HG02870 (cell line): ENCODE results near the gene TENT4B.
"Not testable (repeated sequence)": the region's sequence is repeated elsewhere in the genome, so short reads cannot be mapped to it uniquely, and the experiment has no call there.

ENCODE experiments used
- ATAC-seq: cut with Tn5 transposase; IDR thresholded peaks from one replicate; pipeline ENCODE4 v1.9.1; 2021; ENCODE audit warnings: mild to moderate bottlenecking, moderate library complexity; ENCODE audit not compliant: unreplicated experiment

The TENT4B gene

DNA sequence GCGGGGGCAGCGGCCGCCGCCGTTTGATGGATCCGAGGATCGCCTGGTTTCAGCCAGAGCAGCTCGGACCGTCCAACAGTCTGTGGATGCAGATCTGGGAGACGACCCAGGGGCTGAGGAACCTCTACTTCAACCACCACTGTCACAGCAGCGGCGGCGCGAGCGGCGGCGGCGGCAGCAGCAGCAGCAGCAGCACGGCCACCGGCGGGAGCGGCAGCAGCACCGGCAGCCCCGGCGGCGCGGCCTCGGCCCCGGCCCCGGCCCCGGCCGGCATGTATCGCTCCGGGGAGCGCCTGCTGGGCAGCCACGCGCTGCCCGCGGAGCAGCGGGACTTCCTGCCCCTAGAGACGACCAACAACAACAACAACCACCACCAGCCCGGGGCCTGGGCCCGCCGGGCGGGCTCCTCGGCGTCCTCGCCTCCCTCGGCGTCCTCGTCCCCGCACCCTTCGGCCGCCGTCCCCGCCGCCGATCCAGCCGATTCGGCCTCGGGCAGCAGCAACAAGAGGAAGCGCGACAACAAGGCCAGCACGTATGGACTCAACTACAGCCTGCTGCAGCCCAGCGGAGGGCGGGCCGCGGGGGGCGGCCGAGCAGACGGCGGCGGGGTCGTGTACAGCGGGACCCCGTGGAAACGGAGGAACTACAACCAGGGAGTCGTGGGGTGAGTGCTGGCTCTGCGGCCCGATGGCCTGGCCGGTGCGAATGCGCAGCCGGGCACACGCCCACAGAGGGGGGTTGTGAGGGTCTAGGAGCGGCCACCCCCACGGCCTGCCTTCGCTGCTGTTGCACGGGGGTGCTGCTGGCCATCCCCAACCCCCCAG, 702 bp downstream of the TENT4B start:
- ATAC-seq, result no peak

DNA sequence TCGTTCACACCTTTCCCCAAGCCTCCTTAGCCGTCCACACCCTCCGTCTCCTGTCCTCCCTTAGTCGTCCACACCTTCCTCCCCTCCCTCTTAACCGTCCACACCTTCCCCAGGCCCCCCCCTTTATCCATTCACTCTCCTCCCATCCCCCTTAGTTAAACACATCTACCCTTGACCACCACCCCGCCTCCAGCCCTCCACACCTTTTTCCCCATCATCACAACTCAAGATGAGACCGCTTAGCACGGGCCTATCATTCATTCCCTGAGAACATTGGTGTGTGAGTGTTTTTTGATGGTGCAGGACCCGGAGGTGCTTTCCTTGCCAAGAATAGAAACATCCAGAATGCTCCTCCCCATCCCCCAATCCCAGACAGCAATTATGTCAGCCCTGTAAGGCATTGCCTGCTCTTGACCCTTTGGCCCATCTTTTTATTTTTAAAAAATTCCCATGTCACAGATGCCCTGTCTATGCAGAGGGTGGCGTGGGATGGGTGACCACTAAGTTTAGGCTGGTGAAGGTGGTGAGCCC, 1.4 kb downstream of the TENT4B start:
- no peak for ATAC-seq

- ATAC-seq, result no peak
Measured at GRCh38 chr16:50155925-50156324, 2.8 kb downstream of the TENT4B start.

- no peak for ATAC-seq
Measured at GRCh38 chr16:50156590-50156989, 3.5 kb downstream of the TENT4B start.

GRCh38 chr16:50160495-50161164, 7.5 kb downstream of the TENT4B start:
- ATAC-seq, result no peak

- ATAC-seq, result no peak
Measured at GRCh38 chr16:50161950-50162349, 8.8 kb downstream of the TENT4B start.

GRCh38 chr16:50165473-50165872, 12.4 kb downstream of the TENT4B start:
- no peak for ATAC-seq

DNA sequence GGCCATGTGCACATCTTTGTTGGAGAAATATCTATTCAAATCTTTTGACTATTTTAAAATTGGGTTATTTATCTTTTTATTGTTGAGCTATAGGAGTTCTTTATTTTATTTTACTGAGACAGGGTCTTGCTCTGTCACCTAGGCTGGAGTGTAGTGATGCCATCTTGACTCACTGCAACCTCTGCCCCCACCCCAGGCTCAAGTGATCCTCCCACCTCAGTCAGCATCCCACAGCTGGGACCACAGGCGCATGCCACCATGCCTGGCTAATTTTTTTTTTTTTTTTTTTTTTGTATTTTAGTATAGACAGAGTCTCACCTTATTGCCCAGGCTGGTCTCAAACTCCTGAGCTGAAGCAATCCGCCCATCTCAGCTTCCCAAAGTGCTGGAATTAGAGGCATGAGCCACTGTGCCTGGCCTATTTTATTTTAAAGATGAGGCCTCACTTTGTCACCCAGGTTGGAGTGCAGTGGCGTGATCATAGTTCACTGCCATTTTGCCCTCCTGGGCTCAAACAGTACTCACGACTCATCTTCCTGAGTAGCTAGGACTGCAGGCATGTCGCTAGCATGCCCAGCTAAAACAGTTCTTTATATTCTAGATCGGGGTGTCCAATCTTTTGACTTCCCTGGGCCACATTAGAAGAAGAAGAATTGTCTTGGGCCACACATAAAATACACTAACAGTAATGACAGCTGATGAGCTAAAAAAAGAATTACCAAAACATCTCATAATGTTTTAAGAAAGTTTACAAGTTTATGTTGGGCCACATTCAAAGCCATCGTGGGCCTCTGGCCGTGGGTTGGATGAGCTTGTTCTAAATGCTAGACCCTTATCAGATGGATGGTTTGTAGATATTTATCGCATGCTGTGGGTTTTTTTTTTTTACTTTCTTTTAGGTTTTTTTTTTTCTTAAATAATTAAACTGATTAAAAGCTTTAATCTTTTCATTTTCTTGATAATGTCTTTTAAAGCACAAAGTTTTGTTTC, 13.7 kb downstream of the TENT4B start:
- ATAC-seq, result no peak

- ATAC-seq, result no peak
Measured at GRCh38 chr16:50167556-50167955, 14.4 kb downstream of the TENT4B start.

DNA sequence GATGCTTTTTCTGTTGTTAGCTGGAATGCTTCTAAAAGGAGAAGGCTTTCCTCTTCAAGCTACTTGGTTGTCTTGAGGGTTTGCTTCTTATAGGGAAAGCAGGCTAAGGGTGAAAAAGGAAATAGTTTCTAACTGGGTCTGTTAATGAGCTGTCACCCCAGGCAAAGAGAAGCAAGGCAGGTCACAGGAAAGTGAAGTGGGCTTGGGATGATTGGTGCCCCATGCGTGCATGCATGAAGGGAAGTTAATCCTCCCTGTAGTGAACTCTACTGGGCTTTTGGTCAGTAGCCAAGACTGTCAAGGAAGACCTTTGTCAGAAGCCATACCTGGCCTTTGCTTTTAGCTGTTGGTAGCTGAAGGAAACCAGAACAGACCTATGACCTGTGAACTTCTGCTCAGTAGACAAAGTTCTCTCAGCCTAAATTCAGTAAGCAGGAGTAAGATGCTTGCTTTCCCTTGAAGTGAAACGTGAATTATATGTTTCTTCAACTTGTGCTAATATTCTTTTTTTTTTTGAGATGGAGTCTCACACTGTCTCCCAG, 16.5 kb downstream of the TENT4B start:
- ATAC-seq, result no peak

DNA sequence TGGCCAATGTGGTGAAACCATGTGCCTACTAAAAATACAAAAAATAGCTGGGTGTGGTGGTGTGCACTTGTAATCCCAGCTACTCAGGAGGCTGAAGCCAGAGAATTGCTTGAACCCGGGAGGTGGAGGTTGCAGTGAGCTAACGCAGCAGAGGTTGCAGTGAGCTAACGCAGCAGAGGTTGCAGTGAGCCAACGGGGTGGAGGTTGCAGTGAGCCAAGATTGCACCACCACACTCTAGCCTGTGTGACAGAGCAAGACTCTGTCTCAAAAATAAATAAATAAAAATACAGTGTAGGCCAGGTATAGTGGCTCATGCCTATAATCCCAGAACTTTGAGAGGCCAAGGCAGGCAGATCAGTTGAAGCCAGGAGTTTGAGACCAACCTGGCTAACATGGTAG, 18.7 kb downstream of the TENT4B start:
- ATAC-seq, result not testable (repeated sequence)

DNA sequence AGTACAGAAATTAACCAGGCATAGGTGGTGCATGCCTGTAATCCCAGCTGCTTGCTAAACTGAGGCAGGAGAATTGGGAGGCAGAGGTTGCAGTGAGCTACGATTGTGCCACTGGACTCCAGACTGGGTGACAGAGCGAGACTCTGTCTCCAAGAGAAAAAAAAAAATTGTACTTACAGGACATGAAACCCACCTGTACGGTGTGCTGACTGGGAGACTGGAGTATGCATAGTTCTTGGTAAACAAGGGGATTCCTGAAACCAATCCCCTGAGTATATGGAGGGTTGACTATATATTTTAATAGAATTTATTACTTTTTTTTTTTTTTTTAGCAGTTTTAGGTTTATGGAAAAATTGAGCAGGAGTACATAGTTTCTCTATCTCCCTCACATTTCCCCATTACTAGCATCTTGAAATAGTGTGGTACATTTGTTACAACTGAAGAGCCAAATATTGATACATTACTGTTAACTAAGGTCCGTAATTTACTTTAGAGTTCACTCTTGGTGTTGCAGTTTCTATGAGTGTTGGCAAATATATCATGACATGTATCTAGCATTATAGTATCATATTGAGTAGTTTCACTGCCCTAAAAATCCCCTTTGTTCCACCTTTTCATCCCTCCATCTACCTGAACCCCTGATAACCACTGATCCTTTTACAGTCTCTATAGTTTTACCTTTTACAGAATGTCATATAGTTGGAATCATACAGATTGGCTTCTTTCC, 19.3 kb downstream of the TENT4B start:
- ATAC-seq, result no peak

DNA sequence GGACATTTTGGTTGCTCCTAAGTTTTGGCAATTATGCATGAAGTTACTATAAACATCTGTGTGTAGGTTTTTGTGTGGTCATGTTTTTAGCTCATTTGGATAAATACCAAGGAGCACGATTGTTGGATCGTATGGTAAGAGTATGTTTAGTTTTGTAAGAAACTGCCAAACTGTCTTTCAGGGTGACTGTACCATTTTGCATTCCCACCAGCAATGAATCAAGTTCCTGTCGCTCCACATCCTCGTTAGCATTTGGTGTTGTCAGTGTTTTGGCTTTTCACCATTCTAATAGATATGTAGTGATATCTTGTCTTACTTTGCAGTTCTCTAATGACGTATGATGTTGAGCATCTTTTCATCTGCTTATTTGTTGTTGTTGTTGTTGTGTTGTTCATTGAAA, 20.2 kb downstream of the TENT4B start:
- no peak for ATAC-seq

GRCh38 chr16:50178491-50178941, 25.4 kb downstream of the TENT4B start:
- no peak for ATAC-seq

- no peak for ATAC-seq
Measured at GRCh38 chr16:50182441-50182840, 29.3 kb downstream of the TENT4B start.

- no peak for ATAC-seq
Measured at GRCh38 chr16:50183316-50183715, 30.2 kb downstream of the TENT4B start.

GRCh38 chr16:50185005-50185505, 31.9 kb downstream of the TENT4B start:
- ATAC-seq, result no peak

DNA sequence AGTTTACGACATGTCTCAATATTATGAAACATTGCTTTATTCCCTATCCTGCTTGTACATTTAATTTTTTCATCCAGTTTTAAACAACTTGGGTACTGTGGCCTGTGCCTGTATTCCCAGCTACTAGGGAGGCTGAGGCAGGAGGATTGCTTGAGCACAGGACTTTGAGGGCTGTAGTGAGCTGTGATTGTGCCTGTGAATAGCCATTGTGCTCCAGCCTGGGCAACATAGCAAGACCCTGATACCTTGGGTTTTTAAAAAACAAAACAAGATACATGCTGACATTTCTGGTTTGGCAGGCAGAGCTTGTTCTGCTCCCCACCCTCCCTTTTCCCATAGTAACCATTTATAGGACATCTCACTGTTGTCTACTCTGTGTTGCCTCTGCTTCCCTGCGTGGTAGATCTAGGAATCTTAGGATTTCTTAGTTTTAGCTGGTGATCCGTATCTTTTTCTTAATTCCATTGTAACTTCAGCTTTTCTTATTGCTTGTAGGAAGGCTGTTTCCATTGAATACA, 35.6 kb downstream of the TENT4B start:
- ATAC-seq, result no peak

- no peak for ATAC-seq
Measured at GRCh38 chr16:50190292-50190691, 37.2 kb downstream of the TENT4B start.
